Measurements from ENCODE around the gene SLC9C2. TPM values are rescaled to one million over a fixed set of nuclear protein-coding genes. Genes with fewer than 3 reads are reported as not detected.
"Not testable (repeated sequence)": the region's sequence is repeated elsewhere in the genome, so short reads cannot be mapped to it uniquely, and the experiment has no call there.

The SLC9C2 gene
- total RNA-seq, 1 experiment from 2014 or later = not detected

DNA sequence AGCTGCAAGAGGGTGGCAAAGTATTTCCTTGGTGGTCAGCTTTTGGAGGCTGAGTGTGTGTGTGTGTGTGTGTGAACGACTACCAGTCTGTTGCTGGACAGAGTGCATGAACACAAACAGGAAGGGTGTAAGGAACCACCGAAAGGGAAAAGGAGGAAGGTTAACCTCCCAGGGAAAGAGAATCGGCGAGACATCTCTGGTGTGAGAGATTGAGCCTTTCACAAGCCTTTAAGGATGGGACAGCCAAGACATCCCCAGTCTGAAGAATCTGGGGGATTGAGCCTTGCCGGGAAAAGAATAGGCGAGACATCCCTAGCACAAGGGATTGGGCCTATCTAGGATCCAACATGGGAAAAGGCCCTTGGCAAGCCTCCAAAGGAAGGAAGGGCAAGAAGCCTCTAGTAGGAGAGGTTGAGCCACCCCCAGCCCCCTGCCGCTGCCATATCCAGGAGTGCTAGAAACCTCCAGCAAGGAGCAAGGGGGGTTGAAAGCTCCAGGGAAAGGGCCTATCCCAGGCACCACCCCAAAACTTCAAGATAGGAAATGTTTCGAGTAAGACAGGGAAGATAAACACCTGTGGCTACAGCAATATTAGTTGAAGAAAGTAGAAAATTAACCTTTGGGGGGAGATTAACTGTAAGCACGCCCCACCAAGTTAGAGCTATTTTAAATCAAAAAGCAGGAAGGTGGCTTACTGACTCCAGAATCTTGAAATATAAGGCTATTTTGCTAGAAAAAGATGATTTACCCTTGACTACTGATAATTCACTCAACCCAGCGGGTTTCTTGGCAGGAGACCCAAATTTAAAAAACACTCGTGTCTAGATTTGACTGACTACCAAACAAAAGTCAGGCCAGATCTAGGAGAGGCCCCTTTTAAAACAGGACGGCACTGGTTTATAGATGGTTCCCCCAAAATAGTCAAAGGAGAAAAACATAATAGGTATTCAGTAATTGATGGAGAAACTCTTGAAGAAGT lies 35.5 kb upstream of the SLC9C2 start:
- CTCF ChIA-PET = no interaction called here
- no TSS peak for BruUV-seq (replicated peaks)

DNA sequence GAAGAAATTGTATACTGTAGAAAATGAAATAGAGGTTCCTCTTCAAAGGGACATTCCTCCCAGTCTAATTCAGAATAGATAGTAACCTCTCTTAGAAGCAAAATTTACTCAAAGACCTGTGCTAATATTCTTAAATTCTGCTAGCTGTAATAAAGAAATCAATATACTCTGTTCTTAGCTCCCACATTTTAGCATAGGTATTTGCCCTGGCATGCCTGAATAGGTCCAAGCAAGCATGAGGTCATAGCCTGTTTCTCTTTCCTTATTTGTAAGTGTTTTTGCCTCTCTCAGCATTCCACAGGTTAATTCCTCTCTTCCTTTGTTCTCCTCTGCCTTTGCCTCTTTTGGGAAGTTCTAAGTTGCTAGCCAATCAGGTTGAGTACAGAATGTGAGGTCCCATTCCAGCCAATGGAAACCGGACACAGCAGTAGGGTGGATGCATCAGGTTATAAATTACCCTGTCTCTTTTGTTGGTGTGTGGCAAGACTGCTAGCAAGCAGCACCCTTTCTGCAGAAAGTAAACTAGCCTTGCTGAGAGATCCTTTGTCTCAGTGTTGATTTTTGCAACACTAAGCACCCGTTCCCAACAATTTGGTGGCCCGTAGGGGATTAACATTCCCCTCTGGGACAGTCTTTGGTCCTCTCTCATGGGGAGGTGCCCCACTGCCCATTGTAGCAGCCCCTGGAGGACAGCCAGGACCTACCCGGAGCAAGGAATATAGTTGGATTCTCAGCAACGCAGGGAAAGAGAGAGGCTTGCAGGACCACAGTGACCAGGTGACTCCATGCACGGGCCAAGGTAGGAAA lies 34.6 kb upstream of the SLC9C2 start:
- H3K27me3 ChIP-seq (ENCODE audit: insufficient read depth, low read depth); H4K20me1 ChIP-seq (ENCODE audit: insufficient read depth); H3K79me2 ChIP-seq (ENCODE audit: low read depth); CTCF ChIA-PET; intact Hi-C loops (cut with micrococcal nuclease; ENCODE audit: unreplicated experiment); H3K4me3 ChIP-seq; H3K36me3 ChIP-seq (ENCODE audit: low read depth); H3K4me1 ChIP-seq (replicated peaks; ENCODE audit: insufficient read depth); H3F3A ChIP-seq (ENCODE audit: insufficient read depth, low read depth); H3K9me3 ChIP-seq (ENCODE audit: insufficient read depth, low read depth); H3K9me2 ChIP-seq (ENCODE audit: insufficient read depth); H3K4me2 ChIP-seq; BruUV-seq (replicated peaks); H2AFZ ChIP-seq; DNase-seq; H3K27ac ChIP-seq: not testable (repeated sequence)
- POLR2A ChIA-PET (ENCODE audit: unreplicated experiment) = interaction anchor here (0.7 kb wide), 1 partner anchor 1219 kb away, joined by 5 read pairs; no protein-coding TSS in a partner anchor

More for the DNA sequence above, 35.5 kb upstream of the SLC9C2 start:
- POLR2A ChIA-PET (ENCODE audit: unreplicated experiment) = interaction anchor here (0.6 kb wide), 1 partner anchor 151 kb away, joined by 3 read pairs; no protein-coding TSS in a partner anchor
- no peak overlapping the region for H3K27ac ChIP-seq
- no peak overlapping the region for H3K4me2 ChIP-seq
- H2AFZ ChIP-seq = no peak overlapping the region
- H3K36me3 ChIP-seq (ENCODE audit: low read depth) = no peaks in the 10 kb centered on the region
- H3K27me3 ChIP-seq (ENCODE audit: insufficient read depth, low read depth) = no peaks in the 10 kb centered on the region
- H3F3A ChIP-seq (ENCODE audit: insufficient read depth, low read depth) = no peaks in the 10 kb centered on the region
- no peak overlapping the region for H3K4me3 ChIP-seq
- TF ChIP-seq, protein P1, sequence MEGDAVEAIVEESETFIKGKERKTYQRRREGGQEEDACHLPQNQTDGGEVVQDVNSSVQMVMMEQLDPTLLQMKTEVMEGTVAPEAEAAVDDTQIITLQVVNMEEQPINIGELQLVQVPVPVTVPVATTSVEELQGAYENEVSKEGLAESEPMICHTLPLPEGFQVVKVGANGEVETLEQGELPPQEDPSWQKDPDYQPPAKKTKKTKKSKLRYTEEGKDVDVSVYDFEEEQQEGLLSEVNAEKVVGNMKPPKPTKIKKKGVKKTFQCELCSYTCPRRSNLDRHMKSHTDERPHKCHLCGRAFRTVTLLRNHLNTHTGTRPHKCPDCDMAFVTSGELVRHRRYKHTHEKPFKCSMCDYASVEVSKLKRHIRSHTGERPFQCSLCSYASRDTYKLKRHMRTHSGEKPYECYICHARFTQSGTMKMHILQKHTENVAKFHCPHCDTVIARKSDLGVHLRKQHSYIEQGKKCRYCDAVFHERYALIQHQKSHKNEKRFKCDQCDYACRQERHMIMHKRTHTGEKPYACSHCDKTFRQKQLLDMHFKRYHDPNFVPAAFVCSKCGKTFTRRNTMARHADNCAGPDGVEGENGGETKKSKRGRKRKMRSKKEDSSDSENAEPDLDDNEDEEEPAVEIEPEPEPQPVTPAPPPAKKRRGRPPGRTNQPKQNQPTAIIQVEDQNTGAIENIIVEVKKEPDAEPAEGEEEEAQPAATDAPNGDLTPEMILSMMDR (conservative IDR thresholded peaks at IDR 0.05) = no peak
- TF ChIP-seq EZH2 (IDR thresholded peaks at IDR 0.05; ENCODE audit: low read depth) = no peak
- DNase-seq = no peak
- H3K9me3 ChIP-seq (ENCODE audit: insufficient read depth, low read depth) = peaks cover 5% of the 10 kb centered on the region; the same call in 1 of the 2 replicates
- intact Hi-C loops (cut with micrococcal nuclease; ENCODE audit: unreplicated experiment) = no loop called here
- no peaks in the 10 kb centered on the region for H3K9me2 ChIP-seq (ENCODE audit: insufficient read depth)
- H3K4me1 ChIP-seq (replicated peaks; ENCODE audit: insufficient read depth) = no peaks in the 10 kb centered on the region
- no peaks in the 10 kb centered on the region for H3K79me2 ChIP-seq (ENCODE audit: low read depth)
- H4K20me1 ChIP-seq (ENCODE audit: insufficient read depth) = no peaks in the 10 kb centered on the region

DNA sequence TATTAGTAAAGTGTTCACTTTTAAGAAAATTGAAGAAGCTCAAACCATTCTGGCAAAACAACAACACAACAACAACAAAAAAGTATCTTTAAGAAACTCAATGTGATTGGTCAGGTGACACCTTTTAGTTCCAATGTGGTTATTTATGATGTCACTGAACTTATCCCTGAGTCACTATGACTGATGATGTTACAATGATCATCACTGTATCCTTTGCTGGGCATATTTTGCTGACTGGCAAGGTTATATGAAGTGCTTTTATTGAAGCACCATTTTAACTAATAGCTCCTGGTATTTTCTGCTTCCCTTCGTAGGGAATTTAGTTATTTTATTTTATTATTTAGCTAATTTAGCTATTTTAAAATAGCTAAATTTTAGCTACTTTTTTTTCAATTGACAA lies 32.2 kb upstream of the SLC9C2 start, which contains the start of gene TEX50:
Gene TEX50 (plus strand): TSS at position 223 of the 400 bp plus-strand sequence. CDS start 184 bp downstream, outside the sequence.
- Histone ChIP-seq H3K9me2 (ENCODE audit: insufficient read depth) (no peaks in the 10 kb centered on the region), H4K20me1 (ENCODE audit: insufficient read depth) (no peaks in the 10 kb centered on the region), H3K79me2 (ENCODE audit: low read depth) (no peaks in the 10 kb centered on the region), H3K36me3 (ENCODE audit: low read depth) (no peaks in the 10 kb centered on the region), H3F3A (ENCODE audit: insufficient read depth, low read depth) (no peaks in the 10 kb centered on the region), H3K27me3 (ENCODE audit: insufficient read depth, low read depth) (no peaks in the 10 kb centered on the region), H3K9me3 (ENCODE audit: insufficient read depth, low read depth) (peaks cover 5% of the 10 kb centered on the region; the same call in 1 of the 2 replicates), H3K27ac (no peak within 1 kb of the TSS), H3K4me2 (no peak within 1 kb of the TSS), H3K4me3 (no peak within 1 kb of the TSS), H3K4me1 (replicated peaks; ENCODE audit: insufficient read depth) (no peaks in the 10 kb centered on the region), H2AFZ (no peak within 1 kb of the TSS)
- BruUV-seq (replicated peaks) = no TSS peak
- no peak for DNase-seq
- intact Hi-C loops (cut with micrococcal nuclease; ENCODE audit: unreplicated experiment) = no loop called here
- POLR2A ChIA-PET (ENCODE audit: unreplicated experiment) = interaction anchor here (0.6 kb wide), 1 partner anchor 40 kb away, joined by 4 read pairs; no protein-coding TSS in a partner anchor
- CTCF ChIA-PET = no interaction called here
- TF ChIP-seq, protein P1 (conservative IDR thresholded peaks at IDR 0.05) = no peak
- no peak for TF ChIP-seq EZH2 (IDR thresholded peaks at IDR 0.05; ENCODE audit: low read depth)
